Measurements from ENCODE around the gene CLASP1.

- TF ChIP-seq, protein P1, sequence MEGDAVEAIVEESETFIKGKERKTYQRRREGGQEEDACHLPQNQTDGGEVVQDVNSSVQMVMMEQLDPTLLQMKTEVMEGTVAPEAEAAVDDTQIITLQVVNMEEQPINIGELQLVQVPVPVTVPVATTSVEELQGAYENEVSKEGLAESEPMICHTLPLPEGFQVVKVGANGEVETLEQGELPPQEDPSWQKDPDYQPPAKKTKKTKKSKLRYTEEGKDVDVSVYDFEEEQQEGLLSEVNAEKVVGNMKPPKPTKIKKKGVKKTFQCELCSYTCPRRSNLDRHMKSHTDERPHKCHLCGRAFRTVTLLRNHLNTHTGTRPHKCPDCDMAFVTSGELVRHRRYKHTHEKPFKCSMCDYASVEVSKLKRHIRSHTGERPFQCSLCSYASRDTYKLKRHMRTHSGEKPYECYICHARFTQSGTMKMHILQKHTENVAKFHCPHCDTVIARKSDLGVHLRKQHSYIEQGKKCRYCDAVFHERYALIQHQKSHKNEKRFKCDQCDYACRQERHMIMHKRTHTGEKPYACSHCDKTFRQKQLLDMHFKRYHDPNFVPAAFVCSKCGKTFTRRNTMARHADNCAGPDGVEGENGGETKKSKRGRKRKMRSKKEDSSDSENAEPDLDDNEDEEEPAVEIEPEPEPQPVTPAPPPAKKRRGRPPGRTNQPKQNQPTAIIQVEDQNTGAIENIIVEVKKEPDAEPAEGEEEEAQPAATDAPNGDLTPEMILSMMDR (IDR thresholded peaks at IDR 0.05; ENCODE audit: extremely low read depth in 1 of 2, insufficient read depth in 1 of 2, low read depth in 1 of 2, low read length in 2 of 2): no peak
- no peak for TF ChIP-seq POLR2A (IDR thresholded peaks at IDR 0.05; ENCODE audit: low read depth, low read length)
- TF ChIP-seq, protein P2, sequence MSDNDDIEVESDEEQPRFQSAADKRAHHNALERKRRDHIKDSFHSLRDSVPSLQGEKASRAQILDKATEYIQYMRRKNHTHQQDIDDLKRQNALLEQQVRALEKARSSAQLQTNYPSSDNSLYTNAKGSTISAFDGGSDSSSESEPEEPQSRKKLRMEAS (IDR thresholded peaks at IDR 0.05; ENCODE audit: insufficient read depth, insufficient read length): no peak
- TF ChIP-seq POLR2AphosphoS5 (IDR thresholded peaks at IDR 0.05; ENCODE audit: insufficient read depth, low read depth, low read length): no peak
- TF ChIP-seq JUN (IDR thresholded peaks at IDR 0.05; ENCODE audit: borderline replicate concordance, insufficient read depth, insufficient read length, low read depth): no peak
- TF ChIP-seq EZH2 (IDR thresholded peaks at IDR 0.05; ENCODE audit: borderline replicate concordance, low read depth, low read length, severe bottlenecking): no peak
- TF ChIP-seq MYC (IDR thresholded peaks at IDR 0.05; ENCODE audit: low read depth, low read length): no peak
- TF ChIP-seq FOS (IDR thresholded peaks at IDR 0.05; ENCODE audit: borderline replicate concordance, insufficient read depth, low read length): no peak
- no peak for TF ChIP-seq GATA2 (IDR thresholded peaks at IDR 0.05; ENCODE audit: insufficient read depth, insufficient read length, low read depth, low read length)
Observed at GRCh38 chr2:121478996-121479745, 170.1 kb downstream of the CLASP1 start.

Measured in endothelial cell of umbilical vein (primary cell).